Stimulated activated CD4-positive, alpha-beta T cell treated with anti-CD3 and anti-CD28 coated beads, Interleukin-12 subunit alpha, Interleukin-12 subunit beta, amount 100 ng/mL, for 48 hours (primary cell): ENCODE data around the gene SLC11A1.

ENCODE experiments used
- DNase-seq, 3 donors: peaks; one replicate each; pipeline ENCODE4 v3.0.0-alpha.2; 2020; ENCODE audit warnings: low read depth in 2 of 3, low spot score in 1 of 3

SLC11A1 gene

GRCh38 chr2:218432676-218433365 lies 50.7 kb downstream of the SLC11A1 start:
- DNase-seq, result no peak

- no peak for DNase-seq
These were observed 52.4 kb downstream of the SLC11A1 start for GRCh38 chr2:218434456-218434855.

- no peak for DNase-seq
These were observed 53.2 kb downstream of the SLC11A1 start for GRCh38 chr2:218435003-218435982.

- DNase-seq, result no peak
These were observed 54.9 kb downstream of the SLC11A1 start for GRCh38 chr2:218436992-218437391.

GRCh38 chr2:218437969-218438368 lies 55.9 kb downstream of the SLC11A1 start:
- DNase-seq, result no peak

- no peak for DNase-seq
These were observed 56.5 kb downstream of the SLC11A1 start for GRCh38 chr2:218438596-218438995.

- no peak for DNase-seq
These were observed 62.8 kb downstream of the SLC11A1 start for GRCh38 chr2:218444692-218445357.

- no peak for DNase-seq
These were observed 63.5 kb downstream of the SLC11A1 start for GRCh38 chr2:218445602-218446001.
